Measurements from ENCODE around the gene STARD3. TPM values are rescaled to one million over a fixed set of nuclear protein-coding genes. Genes with fewer than 3 reads are reported as not detected.

STARD3 gene
- total and polyA plus RNA-seq, 4 experiments from 2014 or later, result 42.2 to 110 (median 73.8) TPM

DNA sequence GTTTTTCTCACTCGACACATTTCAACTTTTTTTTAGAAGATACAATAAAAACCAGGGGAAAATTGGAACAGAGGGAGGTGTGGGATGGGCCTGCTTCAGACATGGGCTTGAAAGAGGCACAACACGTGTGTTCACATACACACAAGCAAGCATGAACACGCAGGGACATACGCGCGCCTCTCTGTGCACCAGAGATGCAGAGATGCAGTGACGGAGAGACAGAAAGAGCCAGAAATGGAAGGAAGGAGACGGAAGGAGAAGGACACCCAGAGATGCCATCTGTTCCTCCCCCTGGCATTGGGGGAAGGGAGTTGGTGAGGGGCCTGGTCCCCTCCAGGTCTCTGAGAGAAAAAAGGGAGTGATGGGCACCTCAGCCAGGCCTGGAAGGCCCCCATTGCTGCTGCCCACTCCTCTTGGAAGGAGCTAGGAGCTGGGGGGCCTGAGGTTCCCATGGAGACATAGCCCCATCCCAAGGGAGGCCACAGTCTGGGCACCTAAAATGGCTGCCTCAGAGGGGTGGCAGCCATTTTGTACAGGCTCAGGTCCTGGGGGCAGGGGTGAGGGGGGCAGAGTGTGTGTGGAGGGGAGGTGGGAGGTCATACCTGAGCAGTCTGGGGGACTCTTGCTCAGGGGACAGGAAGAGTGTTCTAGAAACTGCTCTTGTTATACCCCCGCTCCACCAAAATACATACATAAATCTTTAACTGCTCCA is 25.4 kb upstream of the STARD3 start:
- ChIA-PET CTCF (ENCODE audit: partially characterized antibody) (interaction anchor here (2.8 kb wide), 1 partner anchor 10 kb away, joined by 14 read pairs; no protein-coding TSS in a partner anchor), POLR2A (ENCODE audit: partially characterized antibody) (no interaction called here)
- peak in 1 of 5 donors; percentile 13 for DNase-seq
- Mint-ChIP-seq H3K4me3 (no peak overlapping the region), H3K27ac (peak overlapping the region in 1 of 7 donors; percentile 32), H3K27me3 (peaks cover 17 to 34% of the 10 kb centered on the region in 2 donors), H3K9me3 (no peaks in the 10 kb centered on the region), H3K4me1 (peaks cover 0 to 5% (median 4%) of the 10 kb centered on the region in 4 donors), H3K36me3 (no peaks in the 10 kb centered on the region)
- H3K27me3 ChIP-seq (ENCODE audit: insufficient read depth, low read length), result peaks cover 22% of the 10 kb centered on the region
- H3K9me3 ChIP-seq (ENCODE audit: control insufficient read depth in 1 of 2, low read length in 2 of 2), result no peaks in the 10 kb centered on the region
- H3K4me1 ChIP-seq (ENCODE audit: insufficient read depth, low read length), result peaks cover 8% of the 10 kb centered on the region
- no peak overlapping the region for H3K27ac ChIP-seq (ENCODE audit: low read depth, low read length)
- no peaks in the 10 kb centered on the region for H3K36me3 ChIP-seq (ENCODE audit: insufficient read depth, low read length)
- intact Hi-C loops (cut with micrococcal nuclease), result no loop called here
- no peak overlapping the region for H3K4me3 ChIP-seq (ENCODE audit: low read length in 2 of 2)

DNA sequence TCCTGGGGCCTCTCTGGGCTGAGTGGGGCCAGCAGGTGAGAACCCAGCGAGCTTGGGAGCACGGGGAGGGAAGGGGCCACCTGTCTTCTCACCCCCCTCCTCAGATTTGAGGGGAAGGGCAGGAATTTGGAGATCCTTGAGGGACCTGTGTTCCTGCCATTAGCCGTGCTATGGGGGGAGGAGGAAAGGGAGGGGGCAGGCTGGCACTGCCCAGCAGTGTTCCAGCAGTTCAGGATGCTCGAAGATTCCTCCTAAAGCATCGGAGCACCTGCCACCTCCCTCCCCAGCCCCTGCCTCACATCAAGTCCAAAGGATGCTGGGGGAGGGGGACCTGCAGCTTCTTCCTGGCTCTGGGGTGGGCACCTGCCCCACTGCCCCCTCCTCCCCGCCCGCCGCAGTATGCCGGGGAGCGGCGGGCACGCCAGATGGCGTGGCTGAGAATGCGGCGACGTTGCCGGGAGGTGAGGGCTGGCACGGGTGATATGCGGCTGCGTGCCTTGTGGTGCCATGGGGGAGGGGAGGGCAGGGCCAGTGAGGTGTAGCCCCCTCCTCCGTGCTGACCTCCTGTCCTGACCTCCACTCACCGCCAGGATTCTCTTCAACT is 24.6 kb upstream of the STARD3 start:
- no peak overlapping the region for H3K4me3 ChIP-seq (ENCODE audit: low read length in 2 of 2)
- Mint-ChIP-seq H3K9me3 (no peaks in the 10 kb centered on the region), H3K4me1 (peaks cover 0 to 2% (median under 1%) of the 10 kb centered on the region in 4 donors), H3K4me3 (no peak overlapping the region), H3K27me3 (peaks cover 13 to 31% of the 10 kb centered on the region in 2 donors), H3K27ac (peak overlapping the region in 1 of 7 donors; percentile 60), H3K36me3 (no peaks in the 10 kb centered on the region)
- ChIA-PET CTCF (ENCODE audit: partially characterized antibody) (interaction anchor here (1.0 to 2.8 kb wide), 2 partner anchors 10 to 11 kb away, joined by 3 to 14 read pairs; no protein-coding TSS in a partner anchor), POLR2A (ENCODE audit: partially characterized antibody) (no interaction called here)
- H3K9me3 ChIP-seq (ENCODE audit: control insufficient read depth in 1 of 2, low read length in 2 of 2), result no peaks in the 10 kb centered on the region
- intact Hi-C loops (cut with micrococcal nuclease), result no loop called here
- peak in 1 of 5 donors; percentile 24 for DNase-seq
- H3K27me3 ChIP-seq (ENCODE audit: insufficient read depth, low read length), result peaks cover 16% of the 10 kb centered on the region
- H3K27ac ChIP-seq (ENCODE audit: low read depth, low read length), result no peak overlapping the region
- no peaks in the 10 kb centered on the region for H3K36me3 ChIP-seq (ENCODE audit: insufficient read depth, low read length)
- H3K4me1 ChIP-seq (ENCODE audit: insufficient read depth, low read length), result peaks cover 6% of the 10 kb centered on the region

DNA sequence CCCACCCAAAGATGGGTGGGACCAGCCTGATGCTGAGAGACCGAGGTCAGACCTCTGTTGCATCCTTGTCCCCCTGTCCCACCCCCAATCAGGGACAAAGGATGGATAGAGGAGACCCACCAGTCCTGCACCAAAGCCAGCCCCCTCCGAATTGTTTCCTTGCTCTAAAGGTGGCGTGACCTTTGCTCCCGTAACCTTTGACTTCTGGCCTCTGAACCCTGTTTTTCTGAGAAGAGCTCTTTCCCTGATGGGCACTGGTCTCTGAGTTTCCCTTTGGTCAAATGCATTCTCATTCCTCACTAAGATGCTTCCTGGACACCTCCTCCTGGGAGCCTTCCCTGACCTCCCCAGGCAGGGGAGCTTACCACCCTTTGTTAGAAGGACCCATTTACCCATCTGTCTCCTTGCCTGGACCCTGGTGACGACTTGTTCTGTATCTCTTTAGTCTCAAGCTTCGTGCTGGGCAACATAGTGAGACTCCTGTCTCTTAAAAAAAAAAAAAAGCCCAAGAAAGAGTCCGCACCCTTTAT is 23.9 kb upstream of the STARD3 start:
- peaks cover 12 to 30% of the 10 kb centered on the region in 2 donors for H3K27me3 Mint-ChIP-seq
- no peaks in the 10 kb centered on the region for H3K36me3 Mint-ChIP-seq
- no peak overlapping the region for H3K4me3 Mint-ChIP-seq
- intact Hi-C loops (cut with micrococcal nuclease), result no loop called here
- no peak overlapping the region for H3K27ac ChIP-seq (ENCODE audit: low read depth, low read length)
- peaks cover 0 to 2% (median 0%) of the 10 kb centered on the region in 4 donors for H3K4me1 Mint-ChIP-seq
- peaks cover 14% of the 10 kb centered on the region for H3K27me3 ChIP-seq (ENCODE audit: insufficient read depth, low read length)
- H3K4me1 ChIP-seq (ENCODE audit: insufficient read depth, low read length), result peaks cover 7% of the 10 kb centered on the region
- no peaks in the 10 kb centered on the region for H3K36me3 ChIP-seq (ENCODE audit: insufficient read depth, low read length)
- H3K27ac Mint-ChIP-seq, result peak overlapping the region in 2 of 7 donors; percentile 60 to 73
- no peak overlapping the region for H3K4me3 ChIP-seq (ENCODE audit: low read length in 2 of 2)
- ChIA-PET POLR2A (ENCODE audit: partially characterized antibody) (no interaction called here), CTCF (ENCODE audit: partially characterized antibody) (interaction anchor here (0.9 to 2.8 kb wide), 3 partner anchors 9 to 22 kb away, joined by 3 to 14 read pairs (median 3); no protein-coding TSS in a partner anchor)
- H3K9me3 Mint-ChIP-seq, result no peaks in the 10 kb centered on the region
- H3K9me3 ChIP-seq (ENCODE audit: control insufficient read depth in 1 of 2, low read length in 2 of 2), result no peaks in the 10 kb centered on the region
- DNase-seq, result peak in 1 of 5 donors; percentile 5

GRCh38 chr17:39614545-39615157 is 22.3 kb upstream of the STARD3 start:
- peaks cover 4 to 18% of the 10 kb centered on the region in 2 donors for H3K27me3 Mint-ChIP-seq
- H3K36me3 Mint-ChIP-seq, result peaks cover 0 to 1% of the 10 kb centered on the region in 2 donors
- H3K27ac Mint-ChIP-seq, result peak overlapping the region in 1 of 7 donors; percentile 15
- intact Hi-C loops (cut with micrococcal nuclease), result no loop called here
- peaks cover 15% of the 10 kb centered on the region for H3K4me1 ChIP-seq (ENCODE audit: insufficient read depth, low read length)
- no peak overlapping the region for H3K27ac ChIP-seq (ENCODE audit: low read depth, low read length)
- H3K4me1 Mint-ChIP-seq, result no peaks in the 10 kb centered on the region
- no peaks in the 10 kb centered on the region for H3K9me3 ChIP-seq (ENCODE audit: control insufficient read depth in 1 of 2, low read length in 2 of 2)
- H3K27me3 ChIP-seq (ENCODE audit: insufficient read depth, low read length), result peaks cover 1% of the 10 kb centered on the region
- H3K4me3 Mint-ChIP-seq, result no peak overlapping the region
- H3K36me3 ChIP-seq (ENCODE audit: insufficient read depth, low read length), result no peaks in the 10 kb centered on the region
- H3K9me3 Mint-ChIP-seq, result no peaks in the 10 kb centered on the region
- H3K4me3 ChIP-seq (ENCODE audit: low read length in 2 of 2), result no peak overlapping the region
- POLR2A ChIA-PET (ENCODE audit: partially characterized antibody), result no interaction called here
- CTCF ChIA-PET (ENCODE audit: partially characterized antibody), result interaction anchor here (2.0 kb wide), 1 partner anchor 9 kb away, joined by 8 read pairs; no protein-coding TSS in a partner anchor
- peak in 1 of 5 donors; percentile 3 for DNase-seq

DNA sequence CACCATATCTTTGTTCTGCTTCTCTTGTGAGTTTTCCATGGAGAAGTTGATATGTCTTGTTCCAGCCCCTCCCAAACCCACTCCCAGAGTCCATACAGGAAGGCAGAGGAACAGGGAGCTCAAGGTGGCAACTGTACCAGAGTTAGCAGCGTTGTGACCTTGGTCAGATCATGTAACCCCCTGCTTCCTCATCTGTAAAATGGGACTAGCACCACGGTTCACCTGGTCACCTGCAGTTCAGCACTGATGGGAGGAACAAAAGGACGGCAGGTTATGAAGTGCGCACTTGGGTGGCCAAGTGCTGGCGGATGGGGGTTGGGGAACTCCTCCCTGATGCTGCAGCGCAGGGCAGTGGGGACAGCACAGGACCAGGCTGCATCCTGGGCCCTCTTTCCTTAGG is 21.5 kb upstream of the STARD3 start:
- no peak overlapping the region for H3K4me3 ChIP-seq (ENCODE audit: low read length in 2 of 2)
- H3K27me3 Mint-ChIP-seq, result peaks cover 4 to 18% of the 10 kb centered on the region in 2 donors
- CTCF ChIA-PET (ENCODE audit: partially characterized antibody), result interaction anchor here (2.0 kb wide), 1 partner anchor 8 kb away, joined by 8 read pairs; no protein-coding TSS in a partner anchor

GRCh38 chr17:39617100-39617445 is 19.9 kb upstream of the STARD3 start:
- Mint-ChIP-seq H3K9me3 (no peaks in the 10 kb centered on the region), H3K27me3 (peaks cover 1 to 19% of the 10 kb centered on the region in 2 donors), H3K4me1 (peaks cover 3 to 5% (median 4%) of the 10 kb centered on the region in 4 donors), H3K27ac (no peak overlapping the region), H3K36me3 (peaks cover 0 to 1% of the 10 kb centered on the region in 2 donors), H3K4me3 (peak overlapping the region; percentile 59 to 77 (median 72))
- peaks cover 17% of the 10 kb centered on the region for H3K4me1 ChIP-seq (ENCODE audit: insufficient read depth, low read length)
- H3K36me3 ChIP-seq (ENCODE audit: insufficient read depth, low read length), result no peaks in the 10 kb centered on the region
- intact Hi-C loops (cut with micrococcal nuclease), result no loop called here
- ChIA-PET POLR2A (ENCODE audit: partially characterized antibody) (interaction anchor here (1.6 kb wide), 1 partner anchor 113 kb away, joined by 4 read pairs; the partner anchor contains the start of gene MIEN1), CTCF (ENCODE audit: partially characterized antibody) (interaction anchor here (1.0 to 9.5 kb wide), 4 partner anchors 35 to 364 kb away, joined by 3 to 102 read pairs (median 26); partner anchors contain the start of genes PNMT and PSMD3)
- no peak overlapping the region for H3K27ac ChIP-seq (ENCODE audit: low read depth, low read length)
- H3K27me3 ChIP-seq (ENCODE audit: insufficient read depth, low read length), result no peaks in the 10 kb centered on the region
- peak overlapping the region in 1 of 2 donors; percentile 31 for H3K4me3 ChIP-seq (ENCODE audit: low read length in 2 of 2)
- DNase-seq, result peak in 1 of 5 donors; percentile 27
- H3K9me3 ChIP-seq (ENCODE audit: control insufficient read depth in 1 of 2, low read length in 2 of 2), result no peaks in the 10 kb centered on the region

More for the DNA sequence above, 21.5 kb upstream of the STARD3 start:
- Histone ChIP-seq H3K36me3 (ENCODE audit: insufficient read depth, low read length) (no peaks in the 10 kb centered on the region), H3K4me1 (ENCODE audit: insufficient read depth, low read length) (peaks cover 15% of the 10 kb centered on the region), H3K27ac (ENCODE audit: low read depth, low read length) (no peak overlapping the region), H3K27me3 (ENCODE audit: insufficient read depth, low read length) (no peaks in the 10 kb centered on the region), H3K9me3 (ENCODE audit: control insufficient read depth in 1 of 2, low read length in 2 of 2) (no peaks in the 10 kb centered on the region)
- DNase-seq, result peak in 1 of 5 donors; percentile 0
- intact Hi-C loops (cut with micrococcal nuclease), result no loop called here
- no peak overlapping the region for H3K27ac Mint-ChIP-seq
- POLR2A ChIA-PET (ENCODE audit: partially characterized antibody), result no interaction called here
- peaks cover 0 to 1% of the 10 kb centered on the region in 2 donors for H3K36me3 Mint-ChIP-seq
- peak overlapping the region in 4 of 8 donors; percentile 20 to 57 (median 32) for H3K4me3 Mint-ChIP-seq
- H3K4me1 Mint-ChIP-seq, result no peaks in the 10 kb centered on the region
- no peaks in the 10 kb centered on the region for H3K9me3 Mint-ChIP-seq

All from CD4-positive, alpha-beta memory T cell (primary cell).